HG02610 (cell line): ENCODE results near the gene NOTCH1.

Experiments
- ATAC-seq: cut with Tn5 transposase; IDR thresholded peaks from one replicate; pipeline ENCODE4 v1.9.1; 2021; ENCODE audit warnings: mild to moderate bottlenecking, moderate library complexity; ENCODE audit not compliant: unreplicated experiment

The NOTCH1 gene

GRCh38 chr9:136486823-136487620, 58.8 kb downstream of the NOTCH1 start:
- no peak for ATAC-seq

- no peak for ATAC-seq
These were observed 59.7 kb downstream of the NOTCH1 start for GRCh38 chr9:136486131-136486530.

- no peak for ATAC-seq
These were observed 60.5 kb downstream of the NOTCH1 start for GRCh38 chr9:136485049-136486045.

- ATAC-seq, result no peak
These were observed 61.4 kb downstream of the NOTCH1 start for GRCh38 chr9:136484153-136485048.

GRCh38 chr9:136483589-136484152, 62.2 kb downstream of the NOTCH1 start:
- peak; percentile 52 for ATAC-seq

GRCh38 chr9:136482793-136483588, 62.9 kb downstream of the NOTCH1 start, which contains the start of gene SEC16A:
SEC16A (minus strand) TSS chr9:136483040; CDS start chr9:136477615, 5,425 bp downstream.
- peak; percentile 60 for ATAC-seq

- ATAC-seq, result peak; percentile 12
These were observed 63.6 kb downstream of the NOTCH1 start for GRCh38 chr9:136482046-136482792.

DNA sequence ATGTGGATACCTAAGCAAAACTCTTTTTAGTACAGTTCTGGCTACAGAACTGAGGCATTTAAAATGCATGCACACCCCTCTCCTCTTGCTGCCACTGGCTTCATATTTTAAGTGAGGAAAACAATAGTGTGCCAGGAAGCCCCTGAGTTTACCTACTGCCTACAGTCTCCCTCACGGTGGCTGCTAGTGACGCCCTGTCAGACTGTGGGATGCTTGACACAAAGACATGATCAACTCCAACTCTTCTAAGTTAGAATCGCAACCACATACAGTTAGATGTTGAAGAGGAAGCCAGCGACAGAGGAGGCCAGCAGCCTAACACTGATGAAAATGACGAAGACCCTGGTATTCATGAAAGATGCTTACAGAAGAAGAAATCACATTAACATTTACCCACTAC, 64.3 kb downstream of the NOTCH1 start:
- no peak for ATAC-seq

GRCh38 chr9:136476369-136477150, 69.3 kb downstream of the NOTCH1 start:
- ATAC-seq, result no peak

DNA sequence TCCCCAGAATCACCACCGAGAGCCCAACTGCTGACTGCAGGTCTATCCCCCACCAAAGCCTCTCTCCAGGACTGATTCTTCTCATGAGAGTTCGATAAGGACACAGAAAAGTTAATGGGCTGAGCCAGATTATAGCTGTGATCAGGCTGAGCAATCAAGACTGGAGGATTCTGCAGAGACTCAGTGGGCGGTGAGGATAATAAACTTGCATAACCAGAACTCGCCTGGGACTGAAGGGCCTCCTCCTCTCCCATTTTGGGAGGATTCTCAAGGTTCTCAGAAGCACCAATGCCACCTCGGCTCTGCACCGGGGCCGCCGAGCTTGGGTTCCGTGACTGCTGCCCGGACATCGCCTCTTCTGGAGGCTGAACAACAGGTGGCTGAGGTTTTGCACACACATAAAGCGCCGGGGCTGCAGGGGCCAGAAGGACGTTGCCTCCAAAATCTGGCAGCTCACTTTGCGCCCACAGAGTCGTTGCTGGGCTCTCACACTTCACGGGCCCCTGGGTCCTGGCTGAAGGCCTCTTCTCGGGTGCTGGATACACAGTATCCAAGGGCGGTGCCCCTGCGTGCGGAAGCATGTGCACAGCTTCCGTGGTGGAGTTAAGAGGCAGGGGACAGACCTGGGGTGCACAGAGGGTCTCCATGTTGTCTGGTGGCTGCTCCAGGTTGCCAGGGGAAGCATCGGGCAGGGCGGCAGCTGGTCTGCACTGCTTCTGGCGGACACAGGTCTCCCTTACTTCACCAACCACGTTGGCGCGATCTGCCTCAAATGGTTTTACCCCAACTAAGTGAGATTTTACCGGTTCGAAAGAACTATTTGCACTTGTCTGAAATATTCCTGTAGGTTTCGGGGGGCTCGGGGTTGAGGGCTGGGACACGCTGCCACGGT, 70.6 kb downstream of the NOTCH1 start:
- ATAC-seq, result no peak

GRCh38 chr9:136474021-136474640, 71.7 kb downstream of the NOTCH1 start:
- ATAC-seq, result no peak

GRCh38 chr9:136473354-136473721, 72.5 kb downstream of the NOTCH1 start:
- ATAC-seq, result no peak

DNA sequence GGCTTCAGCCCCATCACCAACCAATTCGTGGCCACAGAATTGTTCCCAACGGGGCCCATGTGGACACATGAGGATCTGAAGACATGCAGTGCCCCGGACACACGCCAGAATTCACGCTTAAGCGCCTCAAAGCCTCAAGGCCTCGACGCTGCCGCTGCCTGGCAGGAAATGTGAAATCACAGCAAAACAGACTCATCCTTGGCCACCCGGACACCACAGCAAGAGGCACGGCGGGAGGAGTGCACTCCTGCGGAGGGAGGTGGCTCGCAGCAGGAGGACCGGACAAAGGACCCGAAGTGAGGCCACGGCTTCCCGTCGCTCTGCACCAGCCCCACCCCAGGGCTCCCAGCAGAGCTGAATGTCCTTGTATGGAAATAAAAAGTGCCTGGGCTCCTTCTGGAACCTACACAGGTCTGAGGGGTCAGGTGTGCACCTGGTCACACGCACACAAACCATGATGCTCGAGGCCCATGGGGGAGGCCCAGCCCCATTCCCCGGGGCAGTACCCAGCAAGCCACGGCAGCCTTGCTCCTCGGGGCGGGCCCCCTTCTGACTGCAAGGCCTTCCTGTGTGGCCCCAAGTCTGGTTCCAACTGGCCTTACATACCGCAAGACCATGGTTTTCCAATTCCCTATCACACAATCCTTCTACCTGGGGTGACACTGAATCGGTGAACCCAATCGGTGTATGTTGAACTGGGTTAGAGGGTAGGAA, 73.1 kb downstream of the NOTCH1 start:
- ATAC-seq, result no peak

DNA sequence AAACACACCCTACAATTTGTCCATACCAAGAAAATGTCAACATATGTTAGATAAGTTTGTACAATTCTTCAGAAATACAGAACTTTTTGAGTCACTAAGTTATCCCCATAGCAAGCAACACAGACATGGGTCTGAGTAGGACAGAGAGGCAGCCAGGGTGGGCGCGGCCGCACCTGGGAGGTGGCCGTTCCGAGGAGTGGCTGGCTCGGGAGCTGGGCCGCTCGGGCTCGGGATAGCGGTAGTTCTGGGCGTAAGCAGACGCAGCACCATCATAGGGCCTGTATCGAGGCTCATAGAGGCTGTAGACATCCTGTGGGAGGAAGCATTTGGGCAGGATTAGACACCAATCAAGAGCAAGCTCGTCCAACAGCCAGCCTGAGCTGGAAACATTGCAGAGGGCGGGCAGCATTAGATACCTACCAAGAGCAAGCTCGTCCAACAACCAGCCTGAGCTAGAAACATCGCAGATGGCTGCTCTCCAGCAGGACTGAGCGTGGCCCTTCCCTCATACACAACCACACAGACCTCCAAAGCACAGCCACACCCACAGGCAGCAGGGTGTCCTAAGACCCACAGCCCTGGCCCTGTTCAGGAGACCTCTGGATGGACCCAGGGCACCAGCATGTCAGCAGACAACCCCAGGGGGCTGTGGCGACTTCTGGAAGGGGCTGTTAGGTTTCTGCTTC, 73.9 kb downstream of the NOTCH1 start:
- no peak for ATAC-seq

DNA sequence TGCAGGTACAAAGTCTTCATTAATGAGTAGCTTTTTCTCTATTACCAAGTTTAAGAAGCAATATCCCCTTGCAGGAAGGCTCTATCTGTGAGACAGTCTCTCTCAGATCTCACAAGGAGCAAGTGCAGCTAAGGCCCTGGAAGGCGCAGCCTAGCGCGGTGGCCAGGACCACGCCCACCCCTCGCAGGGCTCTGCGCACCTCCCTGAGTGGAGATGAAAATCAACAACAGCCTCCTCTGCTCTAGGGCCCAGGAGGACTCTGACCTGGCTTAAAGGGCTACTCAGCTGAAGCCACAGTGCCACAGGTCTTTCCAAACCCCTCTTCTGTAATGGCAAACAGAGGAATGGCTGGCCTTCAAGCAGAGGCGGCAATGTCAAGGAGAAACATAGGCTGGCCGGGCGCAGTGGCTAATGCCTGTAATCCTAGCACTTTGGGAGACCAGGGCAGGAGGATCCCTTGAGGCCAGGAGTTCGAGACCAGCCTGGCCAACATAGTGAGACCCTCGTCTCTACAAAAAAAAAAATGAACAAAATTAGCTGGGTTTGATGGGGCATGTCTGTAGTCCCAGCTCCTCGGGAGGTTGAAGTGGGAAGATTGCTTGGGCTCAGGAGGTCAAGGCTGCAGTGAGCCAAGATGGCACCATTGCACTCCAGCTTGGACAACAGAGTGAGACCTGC, 74.9 kb downstream of the NOTCH1 start:
- no peak for ATAC-seq
